H1 (cell line): ENCODE measurements around the gene TPBGL. TPM values are rescaled to one million over a fixed set of nuclear protein-coding genes. Genes with fewer than 3 reads are reported as not detected.

Experiments
- CREB1 ChIP-seq: IDR thresholded peaks from 2 replicates; pipeline ENCODE4 v1.6.1; 2012; ENCODE audit warnings: inconsistent platforms
- FOSL1 ChIP-seq: IDR thresholded peaks from 2 replicates; pipeline ENCODE4 v1.6.1; 2011; ENCODE audit warnings: mild to moderate bottlenecking, low read depth, low read length, moderate library complexity; ENCODE audit not compliant: insufficient read depth
- SIX5 ChIP-seq: IDR thresholded peaks from 2 replicates; pipeline ENCODE4 v1.6.1; 2011; ENCODE audit warnings: mild to moderate bottlenecking, low read depth, low read length
- SRF ChIP-seq: IDR thresholded peaks from 2 replicates; pipeline ENCODE4 v1.6.1; 2011; ENCODE audit warnings: mild to moderate bottlenecking, low read depth, low read length, moderate library complexity
- TAF1 ChIP-seq: IDR thresholded peaks from 2 replicates; pipeline ENCODE4 v1.6.1; 2011; ENCODE audit warnings: mild to moderate bottlenecking, low read depth, low read length
- TBP ChIP-seq: IDR thresholded peaks from 2 replicates; pipeline ENCODE4 v1.6.1; 2011; ENCODE audit warnings: low read depth, low read length, improper control_type of control experiment
- polyA plus RNA-seq, 7 experiments: library from polyadenylated mRNA; depleted of rRNA in 3 of 7; stranded (reverse) in 5 of 7; unstranded in 2 of 7; fragments of >200 nt in 5 of 7; fragments of 200-250 nt in 2 of 7; gene quantifications; 1 replicate in 5 of 7; 2 replicates in 1 of 7; 4 replicates in 1 of 7; pipeline versions ENCODE4 v1.2.1 to v1.2.3, GENCODE V29; 2011 to 2013; ENCODE audit warnings: missing spikeins in 2 of 7, mixed read lengths in 2 of 7
- total RNA-seq: library from RNA; stranded (reverse); fragmentation: NEBNext Ultra II Directional; extraction: Animal tissue kit (Norgen Biotek cat#: 25700); gene quantifications from 2 replicates; pipeline ENCODE4 v1.2.1, GENCODE V29; 2021
- TF ChIP-seq, protein P1 (sequence below): IDR thresholded peaks from 2 replicates; pipeline ENCODE4 v1.6.1; 2012; ENCODE audit warnings: low read length, inconsistent platforms

The TPBGL gene
- total and polyA plus RNA-seq, 2 of the 8 experiments (the other 6 are each of a cell fraction or from before 2014, with no cell fraction given): 0.26 to 0.37 TPM

DNA sequence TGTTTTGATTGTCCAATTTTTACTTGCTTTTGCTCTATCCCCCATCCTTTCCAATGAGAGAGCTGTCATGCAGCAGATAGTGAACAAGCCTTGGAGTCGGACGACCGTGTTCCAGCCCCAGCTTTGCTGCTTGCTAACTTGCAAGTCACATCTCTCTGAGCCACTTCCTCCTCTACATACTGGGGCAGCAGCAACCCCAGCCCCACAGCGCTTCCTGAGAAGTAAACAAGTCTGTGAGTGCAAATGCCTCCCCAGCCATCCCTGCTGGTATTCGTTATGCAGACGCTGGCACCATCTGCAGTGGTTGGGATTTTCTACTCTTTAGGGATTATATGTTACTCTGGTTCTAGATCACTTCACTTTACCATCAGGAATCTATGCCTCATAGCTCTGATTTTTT, 35.0 kb downstream of the TPBGL start (continued):
- TF ChIP-seq, protein P1, sequence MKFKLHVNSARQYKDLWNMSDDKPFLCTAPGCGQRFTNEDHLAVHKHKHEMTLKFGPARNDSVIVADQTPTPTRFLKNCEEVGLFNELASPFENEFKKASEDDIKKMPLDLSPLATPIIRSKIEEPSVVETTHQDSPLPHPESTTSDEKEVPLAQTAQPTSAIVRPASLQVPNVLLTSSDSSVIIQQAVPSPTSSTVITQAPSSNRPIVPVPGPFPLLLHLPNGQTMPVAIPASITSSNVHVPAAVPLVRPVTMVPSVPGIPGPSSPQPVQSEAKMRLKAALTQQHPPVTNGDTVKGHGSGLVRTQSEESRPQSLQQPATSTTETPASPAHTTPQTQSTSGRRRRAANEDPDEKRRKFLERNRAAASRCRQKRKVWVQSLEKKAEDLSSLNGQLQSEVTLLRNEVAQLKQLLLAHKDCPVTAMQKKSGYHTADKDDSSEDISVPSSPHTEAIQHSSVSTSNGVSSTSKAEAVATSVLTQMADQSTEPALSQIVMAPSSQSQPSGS: no peak
- TF ChIP-seq SIX5 (no peak), SRF (no peak), TAF1 (no peak), TBP (no peak), CREB1 (no peak), FOSL1 (no peak)
- TF ChIP-seq, all 59 proteins: peak for 0
